ENCODE measurements around the gene PCSK5.

The PCSK5 gene

GRCh38 chr9:75974016-75974766 lies 83.7 kb downstream of the PCSK5 start:
- no peak for DNase-seq

- DNase-seq, result no peak
Observed at GRCh38 chr9:75975071-75975470, 84.6 kb downstream of the PCSK5 start.

DNA sequence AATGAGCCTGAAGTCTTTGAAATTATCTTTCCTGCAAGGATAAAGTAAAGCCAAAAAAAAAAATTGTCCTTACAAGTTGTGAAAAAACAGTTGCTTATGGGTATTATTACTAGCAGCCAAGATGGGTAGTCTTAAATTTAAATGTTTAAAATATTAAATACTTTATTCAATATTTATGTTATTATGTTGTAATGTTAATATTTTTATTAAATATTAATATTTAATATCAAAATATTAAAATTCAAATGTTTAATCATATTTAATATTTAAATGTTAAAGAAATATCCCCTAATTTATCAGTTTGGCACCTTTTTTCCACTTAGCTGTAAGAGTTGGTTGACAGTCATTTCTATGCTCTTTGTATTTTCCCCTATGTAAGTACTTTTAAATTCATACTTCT lies 86.1 kb downstream of the PCSK5 start:
- no peak for DNase-seq

- no peak for DNase-seq
Observed at GRCh38 chr9:75979362-75979761, 88.9 kb downstream of the PCSK5 start.

- no peak for DNase-seq
Observed at GRCh38 chr9:75983319-75984045, 93.0 kb downstream of the PCSK5 start.

DNA sequence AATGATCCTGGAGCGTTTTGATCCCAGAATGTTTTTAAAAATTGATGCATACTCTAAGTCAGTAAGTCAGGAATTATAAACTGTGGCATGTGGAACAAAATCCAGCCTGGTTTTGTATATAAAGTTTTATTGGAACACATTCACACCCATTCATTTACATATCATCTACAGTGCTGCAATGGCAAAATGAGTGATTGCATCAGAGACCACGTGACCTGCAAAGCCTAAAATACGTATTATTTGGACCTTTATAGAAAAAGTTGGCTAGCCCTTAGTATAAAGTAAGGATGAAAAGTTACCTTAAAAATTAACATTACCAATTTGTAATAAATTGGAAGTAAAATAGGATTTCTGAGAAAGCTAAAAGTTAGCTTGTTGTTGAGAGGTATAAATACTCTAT lies 95.0 kb downstream of the PCSK5 start:
- no peak for DNase-seq

DNA sequence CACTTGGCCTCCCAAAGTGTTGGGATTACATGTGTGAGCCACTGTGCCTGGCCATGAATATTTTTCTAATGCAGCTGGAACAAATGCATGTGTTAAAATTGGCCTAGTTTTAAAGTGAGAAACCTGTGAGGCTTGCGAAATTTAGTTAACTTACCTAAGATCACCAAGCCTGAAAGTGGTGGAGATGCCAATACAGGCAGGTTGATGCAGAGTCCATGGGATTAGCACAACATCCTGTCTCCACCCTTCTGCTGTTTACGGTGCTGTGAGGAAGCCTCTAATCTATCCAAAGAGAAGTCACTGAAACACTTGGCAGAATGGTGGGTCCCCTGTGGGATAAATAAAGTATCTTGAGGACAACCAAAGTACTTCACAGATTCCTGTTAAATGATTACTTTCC lies 98.2 kb downstream of the PCSK5 start:
- no peak for DNase-seq

- DNase-seq, result no peak
Observed at GRCh38 chr9:75990156-75990555, 99.7 kb downstream of the PCSK5 start.

DNA sequence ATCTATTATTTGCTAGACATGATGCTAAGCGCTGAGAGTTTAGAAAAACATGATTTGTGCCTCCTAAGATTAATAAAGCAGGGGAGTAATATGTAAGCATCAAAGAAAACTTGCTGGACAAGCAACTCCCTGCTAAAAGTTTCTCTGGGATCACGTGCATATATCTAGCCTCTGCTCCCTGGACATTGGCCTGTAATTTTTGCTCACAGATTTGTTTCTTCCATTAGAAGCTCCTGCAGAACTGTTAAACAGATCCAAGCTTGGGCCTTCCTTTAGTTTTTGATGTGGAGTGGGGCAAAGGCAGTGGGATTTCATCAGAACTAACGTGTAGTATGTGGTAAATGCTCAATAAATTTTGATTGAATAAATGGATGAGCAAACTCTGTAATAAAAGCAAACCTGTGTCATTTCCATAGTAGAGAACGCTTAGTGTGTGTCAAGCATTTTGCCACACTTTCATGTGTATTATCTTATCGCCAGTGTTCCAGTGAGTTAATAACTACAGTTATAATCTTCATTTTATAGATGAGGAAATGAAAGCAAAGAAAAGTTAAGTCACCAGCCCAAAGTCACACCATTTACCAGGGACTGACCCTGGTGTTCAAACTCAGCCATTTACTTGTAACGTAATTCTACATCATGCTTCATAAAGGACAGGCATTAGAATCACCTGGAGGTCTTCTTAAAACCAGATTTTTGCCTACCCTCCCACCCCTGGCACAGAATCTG lies 100.3 kb downstream of the PCSK5 start:
- no peak for DNase-seq

GRCh38 chr9:75992482-75993206 lies 102.2 kb downstream of the PCSK5 start:
- DNase-seq, result no peak

DNA sequence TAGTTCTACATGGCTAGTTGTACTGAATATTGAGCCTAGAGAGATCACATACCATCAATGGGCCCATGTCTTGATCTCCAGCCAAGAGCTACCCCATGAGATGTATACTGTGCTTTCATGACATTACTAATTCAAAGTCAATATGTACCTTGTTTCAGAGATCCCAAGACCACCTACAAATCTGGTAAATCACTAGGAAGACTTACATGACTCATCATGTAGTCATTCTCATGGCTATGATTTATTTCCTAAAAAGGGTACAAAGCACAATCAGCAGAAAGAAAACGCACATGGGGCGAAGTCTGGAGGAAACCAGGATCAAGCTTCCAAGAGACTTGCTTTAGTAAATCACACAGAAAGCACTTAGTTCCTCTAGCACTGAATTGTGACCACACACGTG lies 103.0 kb downstream of the PCSK5 start:
- no peak for DNase-seq

DNA sequence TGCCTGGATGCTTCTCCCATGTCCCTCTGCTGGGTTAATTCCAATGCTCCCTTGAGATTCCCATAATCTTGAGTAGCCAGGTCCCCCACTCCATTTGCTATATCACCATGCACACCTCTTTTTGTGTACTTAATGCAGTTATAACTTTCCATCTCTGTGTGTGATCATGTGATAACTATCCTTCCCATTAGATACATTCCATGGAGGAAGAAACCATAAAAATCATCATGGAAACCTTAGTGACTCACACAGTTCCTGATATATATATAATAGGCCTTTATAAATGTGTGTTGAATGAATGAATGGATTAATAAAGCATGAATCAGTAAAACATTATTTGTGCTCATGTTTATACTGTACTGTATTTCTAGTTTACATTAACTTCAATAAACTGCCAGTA lies 104.6 kb downstream of the PCSK5 start:
- no peak for DNase-seq

DNA sequence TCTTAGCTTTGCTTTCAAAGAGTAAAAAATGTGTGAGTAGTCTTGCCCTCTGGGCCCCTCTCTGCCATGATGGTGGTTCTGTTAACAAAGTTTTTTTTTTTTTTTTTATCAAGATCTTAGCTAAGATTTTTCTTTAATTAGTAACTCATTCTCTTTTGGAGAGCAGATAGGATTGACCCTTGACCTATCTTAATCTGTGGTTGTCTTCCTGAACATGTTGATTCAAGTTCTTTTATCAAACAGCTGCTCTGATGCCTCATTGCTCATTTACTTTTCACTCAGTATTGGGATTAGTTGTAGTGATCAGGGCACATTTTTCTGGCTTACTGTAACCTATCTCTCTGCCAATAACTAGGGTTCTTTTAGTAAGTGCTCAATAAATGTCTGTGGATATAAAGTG lies 106.3 kb downstream of the PCSK5 start:
- no peak for DNase-seq

GRCh38 chr9:75997206-75997605 lies 106.7 kb downstream of the PCSK5 start:
- DNase-seq, result no peak

GRCh38 chr9:75998096-75998780 lies 107.8 kb downstream of the PCSK5 start:
- no peak for DNase-seq

DNA sequence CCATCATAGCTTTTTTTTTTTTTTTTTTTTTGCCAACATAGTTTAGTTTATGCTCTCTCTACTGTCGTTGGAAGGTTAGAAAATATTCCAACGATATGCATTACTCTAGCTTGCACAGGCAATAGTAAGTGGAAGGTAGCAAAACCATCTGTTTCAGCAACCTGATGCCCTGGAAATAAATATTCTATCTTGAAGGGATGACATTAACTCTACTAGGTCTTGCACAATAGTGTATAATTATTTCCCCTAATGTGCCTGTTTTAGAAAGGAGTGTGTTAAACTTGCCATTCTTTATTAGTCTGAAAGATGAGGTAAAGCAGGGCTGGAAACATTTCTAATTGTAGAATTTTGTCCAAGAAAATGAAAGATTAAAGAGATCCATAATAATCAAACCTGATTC lies 111.0 kb downstream of the PCSK5 start:
- no peak for DNase-seq

DNA sequence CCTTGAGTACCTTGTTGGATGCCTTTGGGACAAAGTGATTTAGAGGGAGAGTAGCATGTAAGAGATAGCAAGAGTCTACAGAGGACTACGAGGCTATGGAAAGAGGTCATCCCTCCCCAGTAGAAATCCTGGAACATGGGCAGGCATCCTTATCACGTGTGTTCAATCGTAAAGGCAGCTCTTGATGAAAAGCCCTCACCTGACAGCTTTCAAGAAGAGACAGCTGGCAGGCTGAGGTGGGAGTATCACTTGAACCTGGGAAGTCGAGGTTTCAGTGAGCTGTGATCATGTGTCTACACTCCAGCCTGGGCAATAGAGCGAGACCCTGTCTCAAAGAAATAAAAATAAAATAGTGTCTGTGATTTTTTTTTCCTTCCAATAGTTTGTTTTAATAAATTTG lies 112.6 kb downstream of the PCSK5 start:
- no peak for DNase-seq

DNA sequence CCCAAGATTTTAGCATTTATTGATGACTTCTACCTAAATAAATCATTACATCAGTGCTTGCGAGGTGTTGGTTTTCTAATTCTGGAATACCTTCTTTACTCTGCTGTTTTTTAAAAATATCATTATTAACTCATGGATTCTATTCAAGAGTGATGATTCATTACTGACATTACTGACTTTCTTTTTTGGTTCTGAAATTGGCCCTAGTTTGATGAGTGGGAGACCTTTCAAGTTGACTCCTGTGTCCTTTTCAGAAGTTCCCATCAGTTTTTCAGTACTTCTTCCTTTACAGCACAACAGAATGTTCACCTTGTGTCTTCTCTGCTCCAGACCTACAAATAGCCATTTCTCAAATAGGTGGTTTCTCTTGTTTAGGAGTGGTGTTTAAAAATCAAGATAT lies 114.1 kb downstream of the PCSK5 start:
- no peak for DNase-seq

DNA sequence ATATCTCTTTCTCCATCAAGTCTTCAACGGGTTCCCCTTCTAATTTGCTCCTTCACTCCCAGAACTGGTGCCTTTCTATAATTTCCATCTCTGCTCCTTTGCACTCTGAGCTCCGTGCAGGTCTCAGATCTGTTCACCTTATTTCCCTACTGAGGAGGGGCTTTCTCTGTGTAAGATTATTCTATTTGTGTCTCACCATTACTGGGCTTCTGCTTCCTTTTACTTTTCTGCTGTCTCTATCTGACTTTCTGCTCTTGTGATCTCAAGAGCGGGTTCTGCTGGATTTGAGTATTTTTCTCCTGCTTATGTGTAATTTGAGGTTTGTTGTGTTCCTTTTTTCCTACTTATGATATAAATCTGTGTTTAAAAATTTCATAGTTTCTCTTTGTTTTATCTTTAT lies 117.5 kb downstream of the PCSK5 start:
- no peak for DNase-seq

DNA sequence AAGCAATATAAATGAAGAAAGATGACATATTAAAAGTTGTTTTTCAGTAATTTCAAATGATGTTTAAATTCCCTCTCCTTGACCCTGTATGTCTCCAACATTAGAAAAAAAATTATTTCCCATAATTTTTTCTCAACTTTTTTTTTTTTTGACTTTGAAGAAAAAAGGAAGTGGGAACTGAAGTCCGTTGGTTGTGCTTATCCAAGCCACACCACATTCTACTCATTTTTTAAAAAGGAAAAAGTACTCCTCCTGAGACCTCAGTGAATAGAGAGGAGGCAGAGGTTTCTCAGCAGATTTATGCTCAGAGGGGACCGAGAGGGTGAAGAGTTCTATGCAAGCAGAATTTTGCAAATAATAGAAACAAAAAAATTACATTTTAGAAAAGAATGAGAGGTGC lies 123.3 kb downstream of the PCSK5 start:
- no peak for DNase-seq

- DNase-seq, result peak; percentile 23
Observed at GRCh38 chr9:76018235-76018634, 127.8 kb downstream of the PCSK5 start.

DNA sequence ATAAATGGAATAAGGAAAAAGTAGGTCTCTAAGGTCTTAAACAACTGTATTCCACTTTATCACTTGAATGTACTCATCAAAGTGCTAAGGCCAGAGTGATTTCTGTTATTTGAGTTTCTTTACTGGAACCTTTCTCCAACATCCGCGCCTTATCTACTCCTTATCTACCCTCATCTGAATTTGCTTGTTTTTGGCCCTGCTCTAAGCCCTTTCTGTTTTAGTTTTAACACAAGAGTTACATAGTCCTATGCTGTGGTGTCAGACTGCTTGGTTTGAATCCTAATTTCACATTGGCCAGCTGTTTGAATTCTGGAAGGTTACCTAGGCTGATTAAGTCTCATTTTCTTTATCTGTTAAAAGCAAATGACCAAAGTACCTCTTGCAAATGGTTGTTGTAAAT lies 128.3 kb downstream of the PCSK5 start:
- no peak for DNase-seq

GRCh38 chr9:76020652-76021051 lies 130.2 kb downstream of the PCSK5 start:
- DNase-seq, result no peak
